ENCODE measurements around the gene RAB27B.
"Not testable (repeated sequence)": the region's sequence is repeated elsewhere in the genome, so short reads cannot be mapped to it uniquely, and the experiment has no call there.

RAB27B gene

GRCh38 chr18:54820785-54821275 is 7.4 kb upstream of the RAB27B start:
- not testable (repeated sequence) for DNase-seq

- DNase-seq, result no peak
These were observed 5.1 kb upstream of the RAB27B start for GRCh38 chr18:54822872-54823845.

GRCh38 chr18:54824761-54825160 is 3.5 kb upstream of the RAB27B start:
- peak; percentile 70 for DNase-seq

- peak; percentile 89 for DNase-seq
These were observed 2.5 kb upstream of the RAB27B start for GRCh38 chr18:54825601-54826344.

GRCh38 chr18:54828986-54829385 is 709 bp downstream of the RAB27B start:
- no peak for DNase-seq

- no peak for DNase-seq
These were observed 1.6 kb downstream of the RAB27B start for GRCh38 chr18:54829856-54830255.

GRCh38 chr18:54830260-54830659 is 2.0 kb downstream of the RAB27B start:
- DNase-seq, result no peak

GRCh38 chr18:54830866-54831265 is 2.6 kb downstream of the RAB27B start:
- no peak for DNase-seq

- no peak for DNase-seq
These were observed 7.7 kb downstream of the RAB27B start for GRCh38 chr18:54835944-54836343.

- DNase-seq, result no peak
These were observed 15.0 kb downstream of the RAB27B start for GRCh38 chr18:54843314-54843713.

- DNase-seq, result no peak
These were observed 17.5 kb downstream of the RAB27B start for GRCh38 chr18:54845787-54846186.

- DNase-seq, result no peak
These were observed 19.8 kb downstream of the RAB27B start for GRCh38 chr18:54848121-54848520.

- DNase-seq, result no peak
These were observed 21.4 kb downstream of the RAB27B start for GRCh38 chr18:54849683-54850082.

GRCh38 chr18:54850598-54850997 is 22.3 kb downstream of the RAB27B start:
- DNase-seq, result no peak

- no peak for DNase-seq
These were observed 24.8 kb downstream of the RAB27B start for GRCh38 chr18:54852780-54853675.

- peak; percentile 30 for DNase-seq
These were observed 26.8 kb downstream of the RAB27B start for GRCh38 chr18:54855050-54855449.

GRCh38 chr18:54856105-54856646 is 27.9 kb downstream of the RAB27B start:
- DNase-seq, result no peak

GRCh38 chr18:54857499-54857898 is 29.2 kb downstream of the RAB27B start:
- no peak for DNase-seq

- no peak for DNase-seq
These were observed 31.6 kb downstream of the RAB27B start for GRCh38 chr18:54859667-54860421.

- no peak for DNase-seq
These were observed 32.7 kb downstream of the RAB27B start for GRCh38 chr18:54860941-54861340.

- DNase-seq, result no peak
These were observed 38.9 kb downstream of the RAB27B start for GRCh38 chr18:54867131-54867530.

GRCh38 chr18:54871231-54871630 is 43.0 kb downstream of the RAB27B start:
- DNase-seq, result no peak

Measured in NCI-H2171 treated with DMSO at 0.1 percent for 48 hours (cell line).